Activated naive CD8-positive, alpha-beta T cell treated with anti-CD3 and anti-CD28 coated beads for 36 hours (primary cell): ENCODE data around the gene AIFM2. TPM values are rescaled to one million over a fixed set of nuclear protein-coding genes. Genes with fewer than 3 reads are reported as not detected.
A peak's percentile ranks its signal among the peaks of the same experiment; 100 is the strongest.
"Not testable (repeated sequence)": the region's sequence is repeated elsewhere in the genome, so short reads cannot be mapped to it uniquely, and the experiment has no call there.

Experiments used
- DNase-seq: peaks from one replicate; pipeline ENCODE4 v3.0.0; 2021
- H3K27ac Mint-ChIP-seq: one replicate; pipeline ENCODE4 v1.8.0; 2022; ENCODE audit warnings: mild to moderate bottlenecking, moderate library complexity, mixed read lengths
- H3K27me3 Mint-ChIP-seq: one replicate; pipeline ENCODE4 v1.8.0; 2022; ENCODE audit warnings: mild to moderate bottlenecking, mixed read lengths
- H3K36me3 Mint-ChIP-seq: one replicate; pipeline ENCODE4 v1.8.0; 2021; ENCODE audit warnings: mild to moderate bottlenecking, mixed read lengths
- H3K4me1 Mint-ChIP-seq: one replicate; pipeline ENCODE4 v1.8.0; 2021; ENCODE audit warnings: mixed read lengths
- H3K4me3 Mint-ChIP-seq: one replicate; pipeline ENCODE4 v1.8.0; 2022; ENCODE audit warnings: mild to moderate bottlenecking, moderate library complexity, mixed read lengths
- H3K9me3 Mint-ChIP-seq: one replicate; pipeline ENCODE4 v1.8.0; 2022; ENCODE audit warnings: mixed read lengths
- total RNA-seq, 2 experiments: library from RNA; stranded (reverse); gene quantifications; one replicate each; pipeline ENCODE4 v1.2.3, GENCODE V29; 2021

The AIFM2 gene
- total RNA-seq, 2 experiments from 2014 or later, result 9.6 to 10.4 TPM

- no peak overlapping the region for H3K4me3 Mint-ChIP-seq
- H3K4me1 Mint-ChIP-seq, result peaks cover 14% of the 10 kb centered on the region
- H3K27ac Mint-ChIP-seq, result no peak overlapping the region
- no peak for DNase-seq
- H3K9me3 Mint-ChIP-seq, result no peaks in the 10 kb centered on the region
- peaks cover 7% of the 10 kb centered on the region for H3K36me3 Mint-ChIP-seq
- H3K27me3 Mint-ChIP-seq, result no peaks in the 10 kb centered on the region
Measured at GRCh38 chr10:70137927-70138883, 5.6 kb upstream of the AIFM2 start.

GRCh38 chr10:70137135-70137534 is 4.5 kb upstream of the AIFM2 start:
- Mint-ChIP-seq H3K27ac (no peak overlapping the region), H3K4me3 (no peak overlapping the region), H3K4me1 (peaks cover 18% of the 10 kb centered on the region), H3K36me3 (peaks cover 2% of the 10 kb centered on the region), H3K9me3 (no peaks in the 10 kb centered on the region), H3K27me3 (no peaks in the 10 kb centered on the region)
- no peak for DNase-seq

- Mint-ChIP-seq H3K9me3 (no peaks in the 10 kb centered on the region), H3K4me3 (no peak overlapping the region), H3K27me3 (no peaks in the 10 kb centered on the region), H3K27ac (no peak overlapping the region), H3K36me3 (peaks cover 2% of the 10 kb centered on the region), H3K4me1 (peaks cover 31% of the 10 kb centered on the region)
- no peak for DNase-seq
Measured at GRCh38 chr10:70135684-70136083, 3.1 kb upstream of the AIFM2 start.

- Mint-ChIP-seq H3K27me3 (no peaks in the 10 kb centered on the region), H3K9me3 (no peaks in the 10 kb centered on the region), H3K27ac (no peak overlapping the region), H3K36me3 (peaks cover 5% of the 10 kb centered on the region), H3K4me1 (peaks cover 32% of the 10 kb centered on the region), H3K4me3 (no peak overlapping the region)
- no peak for DNase-seq
Measured at GRCh38 chr10:70135046-70135445, 2.4 kb upstream of the AIFM2 start.

- H3K9me3 Mint-ChIP-seq, result no peaks in the 10 kb centered on the region
- H3K36me3 Mint-ChIP-seq, result peaks cover 5% of the 10 kb centered on the region
- no peak overlapping the region for H3K27ac Mint-ChIP-seq
- peak overlapping the region; percentile 86 for H3K4me3 Mint-ChIP-seq
- DNase-seq, result no peak
- no peaks in the 10 kb centered on the region for H3K27me3 Mint-ChIP-seq
- peaks cover 23% of the 10 kb centered on the region for H3K4me1 Mint-ChIP-seq
Measured at GRCh38 chr10:70131560-70131937, 1.1 kb downstream of the AIFM2 start.

GRCh38 chr10:70130878-70131559 is 1.6 kb downstream of the AIFM2 start:
- H3K4me3 Mint-ChIP-seq, result peak overlapping the region; percentile 86
- no peak overlapping the region for H3K27ac Mint-ChIP-seq
- peaks cover 5% of the 10 kb centered on the region for H3K36me3 Mint-ChIP-seq
- H3K27me3 Mint-ChIP-seq, result no peaks in the 10 kb centered on the region
- H3K9me3 Mint-ChIP-seq, result no peaks in the 10 kb centered on the region
- no peak for DNase-seq
- H3K4me1 Mint-ChIP-seq, result peaks cover 23% of the 10 kb centered on the region

- peaks cover 12% of the 10 kb centered on the region for H3K4me1 Mint-ChIP-seq
- H3K36me3 Mint-ChIP-seq, result peaks cover 7% of the 10 kb centered on the region
- H3K27ac Mint-ChIP-seq, result no peak overlapping the region
- no peaks in the 10 kb centered on the region for H3K9me3 Mint-ChIP-seq
- H3K27me3 Mint-ChIP-seq, result no peaks in the 10 kb centered on the region
- H3K4me3 Mint-ChIP-seq, result no peak overlapping the region
- DNase-seq, result no peak
Measured at GRCh38 chr10:70126700-70127395, 5.8 kb downstream of the AIFM2 start.

GRCh38 chr10:70125918-70126552 is 6.6 kb downstream of the AIFM2 start:
- no peak for DNase-seq
- Mint-ChIP-seq H3K9me3 (no peaks in the 10 kb centered on the region), H3K27me3 (no peaks in the 10 kb centered on the region), H3K36me3 (peaks cover 7% of the 10 kb centered on the region), H3K4me1 (peaks cover 5% of the 10 kb centered on the region), H3K27ac (no peak overlapping the region), H3K4me3 (no peak overlapping the region)

- Mint-ChIP-seq H3K36me3 (peaks cover 3% of the 10 kb centered on the region), H3K27me3 (no peaks in the 10 kb centered on the region), H3K27ac (no peak overlapping the region), H3K4me1 (no peaks in the 10 kb centered on the region), H3K9me3 (no peaks in the 10 kb centered on the region), H3K4me3 (no peak overlapping the region)
- no peak for DNase-seq
Measured at GRCh38 chr10:70124918-70125317, 7.7 kb downstream of the AIFM2 start.

GRCh38 chr10:70124415-70124814 is 8.2 kb downstream of the AIFM2 start:
- Mint-ChIP-seq H3K9me3 (no peaks in the 10 kb centered on the region), H3K36me3 (peaks cover 3% of the 10 kb centered on the region), H3K4me1 (no peaks in the 10 kb centered on the region), H3K4me3 (no peak overlapping the region), H3K27ac (no peak overlapping the region), H3K27me3 (no peaks in the 10 kb centered on the region)
- DNase-seq, result no peak

- DNase-seq, result no peak
- no peaks in the 10 kb centered on the region for H3K4me1 Mint-ChIP-seq
- H3K4me3 Mint-ChIP-seq, result no peak overlapping the region
- H3K9me3 Mint-ChIP-seq, result no peaks in the 10 kb centered on the region
- no peak overlapping the region for H3K27ac Mint-ChIP-seq
- no peaks in the 10 kb centered on the region for H3K27me3 Mint-ChIP-seq
- H3K36me3 Mint-ChIP-seq, result peaks cover 3% of the 10 kb centered on the region
Measured at GRCh38 chr10:70123817-70124216, 8.8 kb downstream of the AIFM2 start.

GRCh38 chr10:70123166-70123565 is 9.5 kb downstream of the AIFM2 start:
- H3K4me1 Mint-ChIP-seq, H3K27me3 Mint-ChIP-seq, H3K4me3 Mint-ChIP-seq, H3K9me3 Mint-ChIP-seq, H3K27ac Mint-ChIP-seq, DNase-seq, H3K36me3 Mint-ChIP-seq: not testable (repeated sequence)

GRCh38 chr10:70122742-70123141 is 9.9 kb downstream of the AIFM2 start:
- Mint-ChIP-seq H3K27ac (no peak overlapping the region), H3K36me3 (peaks cover 3% of the 10 kb centered on the region), H3K9me3 (no peaks in the 10 kb centered on the region), H3K27me3 (no peaks in the 10 kb centered on the region), H3K4me3 (no peak overlapping the region), H3K4me1 (no peaks in the 10 kb centered on the region)
- DNase-seq, result no peak

- no peak overlapping the region for H3K4me3 Mint-ChIP-seq
- DNase-seq, result no peak
- no peaks in the 10 kb centered on the region for H3K27me3 Mint-ChIP-seq
- H3K27ac Mint-ChIP-seq, result no peak overlapping the region
- peaks cover 3% of the 10 kb centered on the region for H3K36me3 Mint-ChIP-seq
- no peaks in the 10 kb centered on the region for H3K9me3 Mint-ChIP-seq
- no peaks in the 10 kb centered on the region for H3K4me1 Mint-ChIP-seq
Measured at GRCh38 chr10:70121281-70121949, 11.2 kb downstream of the AIFM2 start.
